A673 (cell line): ENCODE data around the gene ABCC10. TPM values are rescaled to one million over a fixed set of nuclear protein-coding genes. Genes with fewer than 3 reads are reported as not detected.

Experiments
- BruUV-seq: library from RNA; stranded (reverse); fragments of 400-500 nt; replicated peaks from 2 replicates; lab custom pipeline; 2021; lab: Mats Ljungman, UMichigan
- CTCF ChIA-PET: fragments of 300-600 bp; sonication (Branson Sonifier 250); formaldehyde crosslinking; loops from one replicate; lab custom pipeline; 2022; ENCODE audit warnings: antibody characterized with exemption; lab: Charles Lee
- POLR2A ChIA-PET: fragments of 300-600 bp; sonication (Branson Sonifier 250); formaldehyde crosslinking; loops from one replicate; lab custom pipeline; 2022; ENCODE audit warnings: antibody characterized with exemption; ENCODE audit not compliant: low non-redundant PET; lab: Charles Lee
- DNase-seq: peaks from one replicate; pipeline ENCODE4 v3.0.0-alpha.2; 2015; ENCODE audit warnings: low spot score
- H3K27ac ChIP-seq: fragments of 200-600 bp; sonication (generic); 2 replicates; pipeline ENCODE4 v1.5.1; 2016; ENCODE audit warnings: mixed run types, low read depth, mild to moderate bottlenecking, mixed read lengths, antibody characterized with exemption, low read length; ENCODE audit not compliant: poor library complexity, severe bottlenecking
- H3K27me3 ChIP-seq: fragments of 200-600 bp; sonication (generic); replicated peaks from 2 replicates; pipeline ENCODE4 v1.6.1; 2017; ENCODE audit warnings: mixed run types, low read depth, mild to moderate bottlenecking, mixed read lengths, antibody characterized with exemption, low read length; ENCODE audit not compliant: insufficient read depth, poor library complexity
- H3K36me3 ChIP-seq: fragments of 200-600 bp; sonication (generic); 2 replicates; pipeline ENCODE4 v1.6.1; 2016; ENCODE audit warnings: mixed run types, mild to moderate bottlenecking, mixed read lengths, antibody characterized with exemption, low read length; ENCODE audit not compliant: insufficient read depth, poor library complexity, severe bottlenecking
- H3K4me1 ChIP-seq: fragments of 200-600 bp; sonication (generic); 2 replicates; pipeline ENCODE4 v1.6.1; 2017; ENCODE audit warnings: mixed run types, mild to moderate bottlenecking, mixed read lengths, antibody characterized with exemption, low read length; ENCODE audit not compliant: insufficient read depth, poor library complexity, severe bottlenecking
- H3K4me3 ChIP-seq: fragments of 200-600 bp; sonication (generic); 2 replicates; pipeline ENCODE4 v1.5.1; 2016; ENCODE audit warnings: low read depth, mixed run types, mild to moderate bottlenecking, mixed read lengths, low read length; ENCODE audit not compliant: poor library complexity, severe bottlenecking
- H3K9me3 ChIP-seq: fragments of 200-600 bp; sonication (generic); 2 replicates; pipeline ENCODE4 v1.6.1; 2016; ENCODE audit warnings: mixed run types, low read depth, mild to moderate bottlenecking, mixed read lengths, antibody characterized with exemption, low read length; ENCODE audit not compliant: poor library complexity, severe bottlenecking
- CTCF ChIP-seq: fragments of 300-800, 200-600 bp; sonication (generic); conservative IDR thresholded peaks from 2 replicates; pipeline ENCODE4 v1.5.1; 2017; ENCODE audit warnings: low read depth, mild to moderate bottlenecking, antibody characterized with exemption, low read length, moderate library complexity, mixed read lengths
- EZH2 ChIP-seq: fragments of 200-600 bp; sonication (generic); IDR thresholded peaks from 2 replicates; pipeline ENCODE4 v1.6.1; 2017; ENCODE audit warnings: borderline replicate concordance, low read depth, mild to moderate bottlenecking, mixed read lengths, antibody characterized with exemption, low read length; ENCODE audit not compliant: poor library complexity, severe bottlenecking
- intact Hi-C: fragments of 100-400 bp; cut with micrococcal nuclease; formaldehyde crosslinking; loops from one replicate; pipeline ENCODE4 v1.10.0; 2022; ENCODE audit not compliant: unreplicated experiment
- total RNA-seq: library from RNA; stranded (reverse); gene quantifications from 2 replicates; pipeline ENCODE4 v1.2.3, GENCODE V29; 2021

The ABCC10 gene
- total RNA-seq, 1 experiment from 2014 or later: 46.4 TPM

- intact Hi-C loops: no loop called here
- DNase-seq: no peak
- BruUV-seq: TSS peak; percentile 82
- POLR2A ChIA-PET: interaction anchor here (0.7 kb wide), 1 partner anchor 773 kb away, joined by 10 read pairs; no protein-coding TSS in a partner anchor
- TF ChIP-seq CTCF (no peak), EZH2 (no peak)
- CTCF ChIA-PET: interaction anchor here (0.6 to 0.7 kb wide), 2 partner anchors 30 to 726 kb away, joined by 4 read pairs; no protein-coding TSS in a partner anchor
- Histone ChIP-seq H3K27ac (peak overlapping the region; percentile 86), H3K27me3 (no peaks in the 10 kb centered on the region), H3K36me3 (no peaks in the 10 kb centered on the region), H3K4me3 (peak overlapping the region; percentile 79), H3K9me3 (no peaks in the 10 kb centered on the region), H3K4me1 (peaks cover 8% of the 10 kb centered on the region)
Observed at GRCh38 chr6:43426928-43427405, 374 bp upstream of the ABCC10 start.

GRCh38 chr6:43428112-43428570 lies 800 bp downstream of the ABCC10 start:
- TSS peak; percentile 57 for BruUV-seq
- no peak for TF ChIP-seq EZH2
- Histone ChIP-seq H3K27ac (peak overlapping the region; percentile 86), H3K4me3 (peak overlapping the region; percentile 79), H3K9me3 (no peaks in the 10 kb centered on the region), H3K27me3 (no peaks in the 10 kb centered on the region), H3K4me1 (peaks cover 8% of the 10 kb centered on the region), H3K36me3 (no peaks in the 10 kb centered on the region)
- ChIA-PET CTCF (no interaction called here), POLR2A (interaction anchor here (0.6 kb wide), 1 partner anchor 9 kb away, joined by 3 read pairs; no protein-coding TSS in a partner anchor)
- DNase-seq: no peak
- intact Hi-C loops: no loop called here

GRCh38 chr6:43428874-43429273 lies 1.5 kb downstream of the ABCC10 start:
- intact Hi-C loops: no loop called here
- no TSS peak for BruUV-seq
- no peaks in the 10 kb centered on the region for H3K9me3 ChIP-seq
- peaks cover 8% of the 10 kb centered on the region for H3K4me1 ChIP-seq
- H3K27ac ChIP-seq: no peak overlapping the region
- ChIA-PET CTCF (no interaction called here), POLR2A (interaction anchor here (0.6 kb wide), 1 partner anchor 9 kb away, joined by 3 read pairs; no protein-coding TSS in a partner anchor)
- TF ChIP-seq EZH2 (no peak), CTCF (no peak)
- no peaks in the 10 kb centered on the region for H3K36me3 ChIP-seq
- no peaks in the 10 kb centered on the region for H3K27me3 ChIP-seq
- no peak for DNase-seq
- H3K4me3 ChIP-seq: peak overlapping the region; percentile 79
